HG02610 (cell line): Measurements from ENCODE around the gene OR51M1.
A peak's percentile ranks its signal among the peaks of the same experiment; 100 is the strongest.
"Not testable (repeated sequence)": the region's sequence is repeated elsewhere in the genome, so short reads cannot be mapped to it uniquely, and the experiment has no call there.

ENCODE experiments used
- ATAC-seq: cut with Tn5 transposase; IDR thresholded peaks from one replicate; pipeline ENCODE4 v1.9.1; 2021; ENCODE audit warnings: mild to moderate bottlenecking, moderate library complexity; ENCODE audit not compliant: unreplicated experiment

The OR51M1 gene

DNA sequence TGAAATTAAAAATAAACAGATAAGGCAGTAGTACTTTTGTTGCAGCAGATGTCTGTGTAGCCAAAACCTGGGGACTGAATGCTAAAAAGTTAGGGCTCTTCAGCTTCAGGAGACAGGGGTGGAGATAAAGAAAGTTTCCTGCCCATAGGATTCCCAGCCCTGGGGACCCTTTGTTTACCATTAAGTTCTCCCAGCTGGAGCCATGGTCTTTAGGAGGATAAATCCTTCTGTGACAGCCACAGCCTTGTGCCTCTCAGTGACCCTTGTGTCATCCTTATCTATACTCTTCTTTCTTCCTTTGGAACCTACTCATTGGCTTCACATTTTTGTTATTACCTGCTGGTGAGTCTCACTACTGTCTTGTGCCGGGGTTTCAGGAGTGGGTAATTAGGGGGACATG is at the start of gene OR51M1:
OR51M1 (plus strand) TSS at position 237 of the 400 bp plus-strand sequence. CDS start 5,587 bp downstream, outside the sequence.
- no peak for ATAC-seq

GRCh38 chr11:5335170-5335569 is 48.4 kb upstream of the OR51M1 start:
- ATAC-seq = no peak

DNA sequence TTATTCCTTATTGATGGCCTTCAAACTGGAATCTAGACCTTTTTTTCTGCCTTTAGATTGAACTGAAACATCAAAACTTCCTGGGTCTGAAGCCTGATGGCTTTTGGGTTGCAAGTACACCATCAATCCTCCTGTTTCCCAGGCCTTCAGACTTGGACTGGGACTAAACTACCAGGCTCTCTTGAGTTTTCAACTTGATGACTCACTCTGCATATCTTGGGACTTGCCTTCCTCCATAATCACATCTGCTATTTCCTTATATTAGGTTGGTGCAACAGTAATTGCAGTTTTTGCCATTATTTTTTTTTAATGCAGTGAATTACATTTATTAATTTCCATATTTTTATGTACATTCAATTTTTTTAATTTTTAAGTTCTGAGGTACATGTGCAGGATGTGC is 47.3 kb upstream of the OR51M1 start:
- ATAC-seq = no peak

- ATAC-seq = not testable (repeated sequence)
These were observed 46.4 kb upstream of the OR51M1 start for GRCh38 chr11:5337253-5337652.

DNA sequence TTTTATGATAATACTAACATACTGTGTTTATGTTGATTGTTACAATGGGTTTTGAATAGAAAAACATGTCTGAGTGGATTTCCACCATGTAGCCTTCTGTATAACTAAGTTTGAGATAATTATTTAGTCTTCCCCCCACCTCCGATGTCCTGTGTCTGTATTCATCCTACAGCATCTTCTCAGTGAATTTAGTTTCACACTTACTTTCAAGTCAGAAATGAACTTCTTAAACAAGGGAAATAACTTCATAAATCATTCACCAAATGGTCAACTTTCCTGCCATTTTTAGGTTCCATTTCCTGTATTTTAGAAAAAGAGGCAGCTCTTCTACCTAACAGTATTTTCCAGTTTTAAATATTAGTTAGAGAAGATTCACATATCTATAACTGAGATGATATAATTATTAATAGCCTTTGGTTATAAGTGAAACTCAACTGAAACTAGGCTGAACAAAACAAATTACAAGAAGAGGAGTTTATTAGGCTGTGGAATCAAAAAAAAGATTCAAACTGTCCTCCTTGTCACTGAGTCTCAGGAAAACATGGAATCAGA is 43.8 kb upstream of the OR51M1 start:
- peak; percentile 39 for ATAC-seq

GRCh38 chr11:5343474-5344335 is 39.9 kb upstream of the OR51M1 start, which contains the start of gene OR51B5:
TSS of gene OR51B5 (minus strand) at chr11:5343524. CDS start at chr11:5343524, 0 bp downstream.
- ATAC-seq = no peak

GRCh38 chr11:5345831-5346230 is 37.8 kb upstream of the OR51M1 start:
- ATAC-seq = no peak

- ATAC-seq = no peak
These were observed 34.9 kb upstream of the OR51M1 start for GRCh38 chr11:5348551-5349194.

- ATAC-seq = no peak
These were observed 34.1 kb upstream of the OR51M1 start for GRCh38 chr11:5349550-5349949.

GRCh38 chr11:5351208-5351607 is 32.4 kb upstream of the OR51M1 start, which contains the start of gene OR51B6:
TSS of gene OR51B6 (plus strand) at chr11:5351508. CDS start at chr11:5351508, 0 bp downstream.
- ATAC-seq = no peak

- not testable (repeated sequence) for ATAC-seq
These were observed 27.6 kb upstream of the OR51M1 start for GRCh38 chr11:5356031-5356430.

DNA sequence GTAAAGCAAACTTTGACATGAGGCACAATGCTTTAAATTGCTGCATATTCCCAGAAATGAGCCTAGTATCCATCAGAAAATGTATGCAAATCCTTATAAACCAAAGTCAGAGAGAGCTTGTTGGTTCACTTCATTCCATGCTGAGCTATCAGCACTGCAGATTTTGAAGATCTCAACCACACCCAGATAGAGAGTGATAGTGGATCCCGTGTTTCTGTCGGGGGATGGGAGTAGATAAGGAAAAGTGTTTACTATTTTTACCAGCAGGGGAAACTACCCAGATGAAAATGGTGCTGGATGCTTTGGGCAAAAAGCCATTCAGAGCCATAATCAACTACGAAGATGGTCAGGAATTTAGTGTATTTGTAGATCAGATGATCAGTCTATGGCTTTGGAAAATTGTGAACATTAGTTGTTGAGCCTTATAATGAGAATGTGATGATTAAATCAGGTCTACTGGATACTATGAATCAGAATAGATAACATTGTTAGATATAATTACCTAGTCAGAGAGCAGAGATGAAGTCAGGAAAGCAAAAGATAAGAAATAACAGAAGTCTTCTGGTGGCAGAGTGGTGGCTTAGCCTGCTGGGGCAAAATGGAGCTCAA is 21.5 kb upstream of the OR51M1 start:
- ATAC-seq = no peak

GRCh38 chr11:5363679-5364078 is 19.9 kb upstream of the OR51M1 start:
- ATAC-seq = no peak

- no peak for ATAC-seq
These were observed 19.4 kb upstream of the OR51M1 start for GRCh38 chr11:5364214-5364613.

GRCh38 chr11:5366365-5366764 is 17.2 kb upstream of the OR51M1 start:
- not testable (repeated sequence) for ATAC-seq

GRCh38 chr11:5366856-5367255 is 16.8 kb upstream of the OR51M1 start:
- ATAC-seq = no peak

DNA sequence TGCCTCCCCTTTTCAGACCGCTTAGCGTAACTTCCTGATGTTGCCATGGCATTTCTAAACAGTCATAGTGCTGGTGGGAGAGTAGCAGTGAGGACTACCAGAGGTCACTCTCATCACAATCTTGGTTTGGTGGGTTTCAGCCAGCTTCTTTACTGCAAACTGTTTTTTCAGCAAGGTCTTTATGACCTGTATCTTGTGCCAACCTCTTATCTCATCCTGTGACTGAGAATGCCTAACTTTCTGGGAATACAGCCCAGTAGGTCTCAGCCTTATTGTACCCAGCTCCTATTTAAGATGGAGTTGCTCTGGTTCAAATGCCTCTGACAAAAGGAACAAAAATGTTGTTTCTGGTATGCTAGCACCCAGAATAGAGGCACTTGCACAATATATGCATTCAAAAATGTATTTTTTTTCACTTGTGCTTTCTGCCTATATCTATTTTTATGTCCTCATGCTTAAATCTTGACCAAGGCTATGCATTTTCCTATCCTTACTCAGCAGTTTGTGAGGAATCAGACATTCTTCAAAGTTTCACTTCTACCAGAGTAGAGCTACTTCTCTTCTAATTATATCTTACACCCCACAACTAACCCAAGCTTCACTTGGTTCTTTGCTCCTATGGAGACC is 16.1 kb upstream of the OR51M1 start:
- no peak for ATAC-seq

DNA sequence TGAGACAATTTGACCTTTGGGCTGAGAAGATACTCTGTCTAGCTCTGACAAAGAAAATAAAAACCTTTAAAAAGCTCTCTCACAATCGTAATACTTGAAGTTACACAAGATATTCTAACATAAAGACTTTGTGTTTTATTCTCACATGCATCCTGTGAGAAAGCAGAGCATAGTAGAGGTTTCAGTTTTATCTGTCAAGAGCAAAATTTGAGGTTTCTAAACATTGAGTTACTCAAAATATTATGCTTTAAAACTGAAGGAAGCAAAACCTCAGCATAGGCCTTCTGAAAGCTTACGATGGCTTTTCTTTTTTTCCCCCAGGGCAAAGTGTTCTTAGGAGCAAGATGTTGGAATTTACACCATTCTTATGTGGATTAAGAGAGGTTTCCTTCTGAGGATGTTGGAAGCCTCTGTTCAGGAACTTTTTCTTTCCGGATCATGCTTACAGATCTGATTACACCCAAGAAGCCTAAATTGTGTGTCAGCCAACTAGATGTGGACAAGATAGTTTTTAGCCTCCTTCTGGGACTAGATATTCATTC is 15.0 kb upstream of the OR51M1 start:
- no peak for ATAC-seq

DNA sequence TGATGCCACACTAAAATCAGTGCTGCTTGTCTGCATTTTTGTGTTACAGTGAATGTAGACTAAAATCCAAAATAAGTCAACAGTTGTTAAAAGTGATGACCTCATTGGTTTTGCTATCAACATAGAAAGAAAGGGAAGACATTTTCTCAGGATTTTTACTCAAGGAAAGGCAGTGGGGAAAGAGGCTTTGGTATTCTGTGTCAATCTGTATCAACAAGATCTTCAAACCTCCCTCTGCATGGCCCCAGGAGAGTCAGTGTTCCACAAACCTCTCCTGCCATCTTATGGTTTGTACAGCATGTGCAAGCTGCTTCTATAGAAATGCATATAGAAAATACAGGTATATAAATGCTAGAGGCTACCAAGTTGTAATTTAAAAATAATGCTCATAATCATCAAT is 13.8 kb upstream of the OR51M1 start:
- no peak for ATAC-seq

GRCh38 chr11:5380740-5381342 is 2.8 kb upstream of the OR51M1 start:
- peak; percentile 81 for ATAC-seq
